NCI-H82 (cell line): Measurements from ENCODE around the gene SMO.
"Not testable (repeated sequence)": the region's sequence is repeated elsewhere in the genome, so short reads cannot be mapped to it uniquely, and the experiment has no call there.

Experiments
- DNase-seq: peaks from one replicate; lab custom pipeline; 2025; lab: John Stamatoyannopoulos, UW

SMO gene

DNA sequence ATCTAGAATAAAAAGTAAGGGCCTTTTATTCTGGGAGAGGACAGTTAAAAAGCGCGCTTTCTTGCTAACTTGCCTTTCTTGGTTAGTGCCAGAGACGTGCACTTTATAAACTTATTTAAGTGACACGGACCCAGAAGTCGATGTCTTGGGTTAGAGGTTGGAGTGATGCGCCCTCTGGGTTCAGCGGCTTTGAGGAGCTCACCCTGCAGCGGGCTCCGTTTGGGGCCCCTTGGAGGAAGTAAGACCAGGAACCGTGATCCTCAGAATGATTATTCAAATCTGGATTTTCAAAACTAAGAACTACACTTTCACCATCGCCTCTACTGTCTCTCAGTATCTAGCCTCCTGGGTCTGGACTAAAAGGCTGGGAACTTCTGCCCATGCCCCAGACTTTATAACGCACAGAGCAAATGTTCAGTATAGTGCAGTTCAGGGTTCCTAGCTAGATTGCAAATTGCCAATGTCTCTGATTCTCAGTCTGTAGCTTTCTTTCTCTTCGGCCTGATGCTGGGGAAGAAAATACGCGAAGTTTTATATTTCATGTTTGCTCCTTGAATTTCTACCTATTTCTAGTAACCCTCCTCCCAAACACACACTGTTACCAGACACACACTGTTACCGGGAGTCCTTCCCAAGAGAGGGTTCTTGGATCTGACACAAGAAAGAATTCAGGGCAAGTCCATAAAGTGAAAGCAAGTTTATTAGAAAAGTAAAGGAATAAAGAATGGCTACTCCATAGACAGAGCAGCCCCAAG, 18.6 kb upstream of the SMO start:
- no peak for DNase-seq

GRCh38 chr7:129170441-129171021, 17.9 kb upstream of the SMO start:
- no peak for DNase-seq

- not testable (repeated sequence) for DNase-seq
These were observed 14.6 kb upstream of the SMO start for GRCh38 chr7:129173861-129174260.

GRCh38 chr7:129176916-129177710, 11.3 kb upstream of the SMO start:
- DNase-seq: no peak

DNA sequence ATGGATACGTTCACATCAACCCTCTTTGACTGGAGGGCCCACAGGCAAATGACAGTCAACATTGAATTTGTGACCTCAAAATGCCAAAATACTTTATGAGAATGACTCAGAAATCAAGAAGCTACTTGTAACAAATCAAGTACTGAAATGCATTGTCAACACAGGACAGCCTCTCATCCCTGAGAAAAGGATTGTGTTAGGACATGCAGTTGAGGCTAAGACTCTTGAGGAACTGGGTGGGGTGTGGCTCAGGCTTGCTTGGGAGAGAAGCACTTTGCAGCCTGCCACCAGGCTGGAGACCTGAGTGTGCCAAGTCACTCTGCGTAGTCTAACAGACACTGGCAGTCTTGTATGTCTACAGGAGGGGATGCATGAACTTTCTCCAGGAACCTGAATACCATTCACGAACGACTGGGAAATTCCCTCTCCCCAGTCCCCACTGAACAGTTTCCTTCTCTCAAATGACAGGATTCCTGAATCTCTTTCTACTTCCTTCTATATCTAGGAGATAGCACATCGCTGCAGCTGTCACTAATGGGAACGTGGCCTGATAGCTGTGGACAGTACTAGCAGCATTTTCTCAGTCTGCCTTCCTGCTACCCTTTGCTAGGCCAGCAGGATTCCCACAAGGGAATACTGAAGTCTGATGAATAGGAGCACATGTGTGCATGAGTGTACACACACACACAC, 3.3 kb upstream of the SMO start:
- no peak for DNase-seq

DNA sequence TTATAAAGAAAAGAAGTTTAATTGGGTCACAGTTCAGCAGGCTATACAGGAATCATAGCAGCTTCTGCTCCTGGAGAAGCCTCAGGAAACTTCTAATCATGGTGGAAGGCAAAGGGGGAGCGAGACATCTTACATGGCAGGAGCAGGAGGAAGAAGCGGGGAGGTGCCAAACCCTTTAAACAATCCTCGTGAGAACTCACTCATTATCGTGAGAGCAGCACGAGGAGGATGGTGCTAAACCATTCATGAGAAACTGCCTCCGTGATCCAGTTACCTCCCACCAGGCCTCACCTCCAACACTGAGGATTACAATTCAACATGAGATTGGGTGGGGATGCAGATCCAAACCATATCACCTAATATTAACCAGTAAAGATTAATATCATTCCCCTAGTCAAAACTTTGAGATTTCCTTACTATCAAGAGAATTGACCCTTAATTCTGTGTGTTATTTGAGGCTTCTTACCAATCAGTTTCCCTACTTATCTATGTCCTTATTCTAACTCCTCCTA, 1.6 kb upstream of the SMO start:
- DNase-seq: no peak

DNA sequence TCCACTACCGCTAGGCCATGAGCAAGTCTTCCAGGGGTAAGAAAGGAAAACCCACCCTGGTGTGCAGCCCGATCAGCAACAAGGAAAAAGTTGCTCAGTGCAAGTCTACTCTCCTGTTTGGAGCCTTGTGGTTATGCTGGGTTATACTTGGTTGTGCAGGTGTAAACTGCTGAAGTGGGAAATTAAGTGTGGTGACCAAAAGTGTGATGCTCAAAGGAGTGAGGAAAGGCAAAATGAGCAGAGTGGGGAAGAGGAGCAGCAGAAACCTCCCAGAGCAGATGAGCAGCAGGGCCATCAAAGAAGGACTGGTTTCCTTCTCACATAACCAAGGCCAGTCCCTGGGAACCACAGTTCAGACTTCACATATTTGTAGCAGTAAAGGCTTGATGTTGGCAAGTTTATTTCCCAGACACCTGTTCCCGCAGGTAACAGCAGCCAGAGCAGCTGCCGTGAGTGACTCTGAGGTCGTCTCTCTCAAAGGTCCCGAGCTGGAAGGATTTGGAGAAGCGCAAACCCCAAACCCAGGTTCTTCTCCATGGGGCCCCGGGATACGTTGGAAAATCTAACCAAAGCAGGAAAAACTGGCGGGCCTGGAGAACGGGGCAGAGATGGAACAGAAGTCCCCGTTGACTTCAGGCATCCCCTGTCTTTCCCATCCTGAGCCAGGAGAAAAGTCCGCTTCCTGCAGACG, 607 bp upstream of the SMO start:
- DNase-seq: no peak

DNA sequence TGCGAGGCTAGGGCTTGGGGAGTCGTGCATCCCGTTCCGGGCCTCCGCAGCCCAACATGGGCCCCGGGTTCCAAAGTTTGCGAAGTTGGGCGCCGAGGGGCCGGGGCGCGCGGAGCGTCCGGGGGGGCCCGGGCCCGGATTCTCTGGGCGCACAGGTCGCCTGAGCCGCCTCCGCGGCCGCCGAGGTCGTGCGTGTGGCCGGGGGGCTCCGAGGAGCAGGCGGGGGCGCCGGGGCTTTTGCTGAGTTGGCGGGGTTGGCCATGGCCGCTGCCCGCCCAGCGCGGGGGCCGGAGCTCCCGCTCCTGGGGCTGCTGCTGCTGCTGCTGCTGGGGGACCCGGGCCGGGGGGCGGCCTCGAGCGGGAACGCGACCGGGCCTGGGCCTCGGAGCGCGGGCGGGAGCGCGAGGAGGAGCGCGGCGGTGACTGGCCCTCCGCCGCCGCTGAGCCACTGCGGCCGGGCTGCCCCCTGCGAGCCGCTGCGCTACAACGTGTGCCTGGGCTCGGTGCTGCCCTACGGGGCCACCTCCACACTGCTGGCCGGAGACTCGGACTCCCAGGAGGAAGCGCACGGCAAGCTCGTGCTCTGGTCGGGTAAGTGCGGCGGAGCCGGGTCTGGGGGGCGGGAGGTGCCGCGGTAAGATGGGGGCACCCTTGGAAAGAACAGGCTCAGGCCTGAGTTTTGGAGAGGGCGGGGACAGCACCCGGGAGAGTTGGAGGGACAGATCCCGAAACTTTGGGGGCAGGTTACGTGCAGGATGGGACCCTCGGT, 643 bp downstream of the SMO start:
- no peak for DNase-seq

DNA sequence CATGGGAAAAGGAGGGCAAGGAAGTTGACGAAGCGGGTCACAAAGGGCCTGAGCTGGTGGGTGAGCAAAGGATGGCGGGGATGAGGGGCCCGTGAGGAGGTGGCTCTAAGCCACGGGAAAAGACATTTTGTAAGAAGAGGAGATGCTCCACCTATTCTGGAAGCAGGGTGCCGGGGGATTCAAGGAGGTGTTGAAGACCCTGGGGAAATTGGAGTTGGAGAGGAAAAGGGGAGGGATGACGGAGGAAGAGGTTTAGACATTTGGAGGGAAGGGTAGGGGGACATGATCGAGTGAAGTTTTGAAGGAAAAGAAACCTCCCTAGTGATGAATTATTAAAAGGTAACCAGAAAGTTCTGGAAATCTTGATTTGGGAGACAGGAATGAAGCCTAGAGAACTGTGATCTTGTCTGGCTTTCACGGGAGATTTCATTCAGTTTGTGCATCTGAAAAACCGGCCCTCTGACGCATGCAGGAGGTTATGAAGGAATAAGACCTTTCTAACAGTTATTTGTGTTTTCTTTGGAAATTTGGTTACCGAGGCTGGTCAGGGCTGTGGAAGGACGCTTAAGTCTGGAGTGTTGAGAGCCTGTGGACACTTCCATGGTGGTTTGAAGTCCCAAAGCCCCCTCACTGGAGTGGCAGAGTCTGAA, 1.4 kb downstream of the SMO start:
- DNase-seq: no peak

DNA sequence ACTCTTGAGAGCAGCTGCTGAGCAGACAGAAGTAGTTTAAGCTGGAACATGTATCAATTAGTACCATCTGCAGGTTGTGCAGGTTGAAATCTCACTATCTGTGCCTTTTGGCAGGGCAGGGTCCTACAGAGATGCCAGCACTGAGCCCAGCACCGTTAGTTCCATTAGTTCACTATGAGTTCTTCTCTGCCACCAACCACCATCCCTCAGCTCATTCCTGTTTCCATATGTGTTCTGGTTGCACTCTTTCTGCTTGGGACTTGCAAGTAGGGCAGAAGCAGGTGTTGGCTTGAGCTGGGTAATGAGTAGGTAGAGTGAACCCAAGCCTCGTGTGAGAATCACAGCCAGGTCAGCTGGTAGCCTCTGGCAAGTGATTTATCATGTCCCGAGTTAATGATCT, 2.8 kb downstream of the SMO start:
- no peak for DNase-seq

DNA sequence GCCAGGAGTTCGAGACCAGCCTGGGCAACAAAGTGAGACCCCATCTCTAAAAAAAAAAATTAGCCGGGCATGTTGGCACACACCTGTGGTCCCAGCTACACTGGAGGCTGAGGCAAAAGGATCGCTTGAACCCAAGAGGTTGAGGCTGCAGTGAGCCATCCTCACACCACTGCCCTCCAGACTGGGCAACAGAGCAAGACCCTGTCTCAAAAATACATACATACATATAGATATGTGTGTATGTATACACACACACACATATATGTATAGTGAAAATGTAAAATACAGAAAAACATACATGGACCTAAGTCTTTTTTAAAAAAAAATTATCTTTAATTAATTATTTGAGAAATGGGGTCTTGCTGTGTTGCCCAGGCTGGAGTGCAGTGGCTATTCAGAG, 5.5 kb downstream of the SMO start:
- DNase-seq: no peak

DNA sequence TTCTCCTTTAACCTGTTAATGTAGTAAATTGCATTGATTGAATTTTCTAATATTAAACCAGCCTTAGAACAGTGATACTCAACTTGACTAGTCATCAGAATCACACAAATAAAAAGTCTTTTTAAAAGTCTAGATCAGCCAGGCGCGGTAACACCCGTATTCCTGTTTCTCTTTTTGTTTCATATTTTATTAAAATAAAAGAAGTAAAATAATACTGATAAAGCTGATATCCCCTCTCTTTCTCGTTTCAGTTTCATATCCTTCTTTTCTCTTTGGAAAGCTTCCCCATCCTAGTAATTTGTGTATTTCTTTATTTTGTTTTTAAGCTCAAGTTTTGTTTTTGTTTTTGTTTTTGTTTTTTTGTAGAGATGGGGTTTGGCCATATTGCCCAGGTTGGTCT, 9.3 kb downstream of the SMO start:
- no peak for DNase-seq

DNA sequence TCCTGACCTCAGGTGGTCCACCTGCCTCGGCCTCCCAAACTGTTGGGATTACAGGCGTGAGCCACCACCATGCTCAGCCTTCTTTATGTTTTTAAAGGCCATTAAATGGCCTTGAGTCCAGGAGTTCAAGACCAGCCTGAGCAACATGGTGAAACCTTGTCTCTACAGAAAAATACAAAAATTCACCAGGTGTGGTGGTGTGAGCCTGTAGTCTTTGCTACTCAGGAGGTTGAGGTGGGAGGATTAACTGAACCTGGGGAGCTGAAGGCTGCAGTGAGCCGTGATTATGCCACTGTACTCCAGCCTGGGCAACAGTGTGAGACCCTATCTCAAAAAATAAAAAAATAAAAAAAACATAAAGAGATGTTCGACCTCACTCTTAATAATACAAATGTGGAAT, 11.0 kb downstream of the SMO start:
- no peak for DNase-seq

- DNase-seq: no peak
These were observed 13.8 kb downstream of the SMO start for GRCh38 chr7:129202058-129202777.

- no peak for DNase-seq
These were observed 14.8 kb downstream of the SMO start for GRCh38 chr7:129203050-129203741.

DNA sequence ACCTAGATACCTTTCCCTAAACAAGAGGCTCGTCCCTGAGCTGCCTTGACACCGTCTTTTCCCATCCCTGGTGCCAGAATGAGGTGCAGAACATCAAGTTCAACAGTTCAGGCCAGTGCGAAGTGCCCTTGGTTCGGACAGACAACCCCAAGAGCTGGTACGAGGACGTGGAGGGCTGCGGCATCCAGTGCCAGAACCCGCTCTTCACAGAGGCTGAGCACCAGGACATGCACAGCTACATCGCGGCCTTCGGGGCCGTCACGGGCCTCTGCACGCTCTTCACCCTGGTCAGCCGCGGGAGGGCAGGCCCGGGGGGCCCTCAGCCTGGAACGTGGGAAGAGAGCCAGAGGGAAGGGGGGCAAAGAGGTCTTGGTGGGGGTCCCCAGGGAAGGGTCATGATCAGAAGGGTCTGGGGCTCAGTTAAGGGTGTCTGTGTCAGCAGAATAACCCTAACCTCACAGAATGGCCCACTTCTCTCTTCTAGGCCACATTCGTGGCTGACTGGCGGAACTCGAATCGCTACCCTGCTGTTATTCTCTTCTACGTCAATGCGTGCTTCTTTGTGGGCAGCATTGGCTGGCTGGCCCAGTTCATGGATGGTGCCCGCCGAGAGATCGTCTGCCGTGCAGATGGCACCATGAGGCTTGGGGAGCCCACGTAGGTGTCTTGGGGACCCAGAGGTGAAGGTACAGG, 16.8 kb downstream of the SMO start:
- no peak for DNase-seq

DNA sequence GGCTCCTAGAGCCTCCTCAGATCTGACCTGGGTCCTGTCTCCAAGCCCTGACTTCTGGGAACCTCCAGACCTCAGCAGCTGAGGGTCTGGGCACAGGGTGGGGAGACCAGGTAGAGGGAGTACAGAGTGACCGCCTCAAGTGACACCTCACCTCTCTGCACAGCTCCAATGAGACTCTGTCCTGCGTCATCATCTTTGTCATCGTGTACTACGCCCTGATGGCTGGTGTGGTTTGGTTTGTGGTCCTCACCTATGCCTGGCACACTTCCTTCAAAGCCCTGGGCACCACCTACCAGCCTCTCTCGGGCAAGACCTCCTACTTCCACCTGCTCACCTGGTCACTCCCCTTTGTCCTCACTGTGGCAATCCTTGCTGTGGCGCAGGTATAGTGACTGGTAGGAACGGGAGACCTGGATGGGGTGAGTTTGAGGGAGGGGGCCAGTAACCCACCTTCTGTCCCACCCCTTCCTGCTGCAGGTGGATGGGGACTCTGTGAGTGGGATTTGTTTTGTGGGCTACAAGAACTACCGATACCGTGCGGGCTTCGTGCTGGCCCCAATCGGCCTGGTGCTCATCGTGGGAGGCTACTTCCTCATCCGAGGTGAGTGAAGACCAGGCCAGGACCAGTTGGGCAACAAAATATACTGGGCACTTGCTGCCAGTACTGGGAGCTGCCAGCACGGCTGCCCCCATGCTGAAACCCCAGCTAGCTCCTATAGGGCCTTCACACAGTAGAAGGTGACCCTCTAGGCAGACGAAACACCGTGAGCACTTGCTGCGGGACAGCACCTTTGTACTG, 17.8 kb downstream of the SMO start:
- no peak for DNase-seq

GRCh38 chr7:129208667-129209066, 20.2 kb downstream of the SMO start:
- no peak for DNase-seq
